ENCODE measurements around the gene ACKR3. TPM values are rescaled to one million over a fixed set of nuclear protein-coding genes. Genes with fewer than 3 reads are reported as not detected.

Gene ACKR3
- total RNA-seq, 1 experiment from 2014 or later = not detected

- no peak for ATAC-seq
- in situ Hi-C loops (cut with HindIII; ENCODE audit: low pct_unique_long_range_greater_than_20kb, low sequenced_read_pairs) (no loop called here), intact Hi-C loops (cut with micrococcal nuclease; ENCODE audit: unreplicated experiment) (no loop called here)
- no peaks in the 10 kb centered on the region for H3K9me3 ChIP-seq (ENCODE audit: control insufficient read depth, insufficient read depth, low read depth, low read length)
- TF ChIP-seq SIN3A (IDR thresholded peaks at IDR 0.05; ENCODE audit: borderline replicate concordance, insufficient read depth, low read depth, low read length) = no peak
- no peak for TF ChIP-seq POLR2AphosphoS5 (IDR thresholded peaks at IDR 0.05; ENCODE audit: low read depth, low read length)
- TF ChIP-seq CTCF (IDR thresholded peaks at IDR 0.05) = no peak
- TF ChIP-seq TCF7L2 (IDR thresholded peaks at IDR 0.05; ENCODE audit: low read depth, low read length) = no peak
- TF ChIP-seq REST (IDR thresholded peaks at IDR 0.05; ENCODE audit: insufficient read depth in 1 of 2, low read depth in 2 of 2, low read length in 1 of 2) = no peak
- H3K4me1 ChIP-seq (ENCODE audit: control insufficient read depth, insufficient read depth, low read length) = no peaks in the 10 kb centered on the region
- H3K27me3 ChIP-seq (ENCODE audit: control insufficient read depth, insufficient read depth, low read length) = peaks cover 3% of the 10 kb centered on the region; the same call in 1 of the 2 replicates
- CTCF ChIA-PET = no interaction called here
- POLR2A ChIA-PET = no interaction called here
- no TSS peak for BruUV-seq (replicated peaks)
- no peak for DNase-seq (ENCODE audit: low read depth, low spot score)
- H3K4me3 ChIP-seq (ENCODE audit: low read depth in 2 of 2, low read length in 2 of 2) = no peak overlapping the region
- no peaks in the 10 kb centered on the region for H3K36me3 ChIP-seq (ENCODE audit: control insufficient read depth, insufficient read depth, low read length)
- no peak overlapping the region for H3K27ac ChIP-seq (ENCODE audit: low read length)
Measured at GRCh38 chr2:236547725-236548124, 21.9 kb upstream of the ACKR3 start.

- Histone ChIP-seq H3K9me3 (ENCODE audit: control insufficient read depth, insufficient read depth, low read depth, low read length) (no peaks in the 10 kb centered on the region), H3K4me1 (ENCODE audit: control insufficient read depth, insufficient read depth, low read length) (no peaks in the 10 kb centered on the region), H3K4me3 (ENCODE audit: low read depth in 2 of 2, low read length in 2 of 2) (no peak overlapping the region), H3K27ac (ENCODE audit: low read length) (no peak overlapping the region), H3K27me3 (ENCODE audit: control insufficient read depth, insufficient read depth, low read length) (peaks cover 3% of the 10 kb centered on the region; the same call in 1 of the 2 replicates), H3K36me3 (ENCODE audit: control insufficient read depth, insufficient read depth, low read length) (no peaks in the 10 kb centered on the region)
- intact Hi-C loops (cut with micrococcal nuclease; ENCODE audit: unreplicated experiment) = no loop called here
- no TSS peak for BruUV-seq (replicated peaks)
- ATAC-seq (no peak), DNase-seq (ENCODE audit: low read depth, low spot score) (no peak)
- in situ Hi-C loops (cut with HindIII; ENCODE audit: low pct_unique_long_range_greater_than_20kb, low sequenced_read_pairs) = no loop called here
- no peak for TF ChIP-seq CTCF (IDR thresholded peaks at IDR 0.05)
- no peak for TF ChIP-seq SIN3A (IDR thresholded peaks at IDR 0.05; ENCODE audit: borderline replicate concordance, insufficient read depth, low read depth, low read length)
- no peak for TF ChIP-seq TCF7L2 (IDR thresholded peaks at IDR 0.05; ENCODE audit: low read depth, low read length)
- no peak for TF ChIP-seq REST (IDR thresholded peaks at IDR 0.05; ENCODE audit: insufficient read depth in 1 of 2, low read depth in 2 of 2, low read length in 1 of 2)
- no peak for TF ChIP-seq POLR2AphosphoS5 (IDR thresholded peaks at IDR 0.05; ENCODE audit: low read depth, low read length)
- POLR2A ChIA-PET = no interaction called here
- CTCF ChIA-PET = no interaction called here
Measured at GRCh38 chr2:236548179-236548921, 21.3 kb upstream of the ACKR3 start.
